ENCODE data around the gene USP37. TPM values are rescaled to one million over a fixed set of nuclear protein-coding genes. Genes with fewer than 3 reads are reported as not detected.

USP37 gene
- total RNA-seq, 1 experiment from 2014 or later: 23.5 TPM

DNA sequence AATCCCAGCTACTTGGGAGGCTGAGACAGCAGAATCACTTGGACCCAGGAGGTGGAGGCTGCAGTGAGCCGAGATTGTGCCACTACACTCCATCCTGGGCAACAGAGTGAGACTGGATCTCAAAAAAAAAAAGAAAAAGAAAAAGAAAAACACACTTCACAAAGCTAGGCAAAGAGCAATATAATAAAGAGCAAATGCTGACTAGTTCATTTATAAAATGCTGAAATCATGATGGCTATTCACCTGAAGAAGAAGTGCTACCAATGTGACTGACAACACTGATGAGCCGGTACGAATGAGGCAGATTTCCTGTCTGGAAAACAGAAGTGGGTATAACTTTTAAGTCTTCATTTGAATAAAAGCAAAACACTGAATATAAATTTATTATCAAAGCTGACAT lies 111.3 kb downstream of the USP37 start:
- Histone ChIP-seq H4K20me1 (ENCODE audit: insufficient read depth) (no peaks in the 10 kb centered on the region), H3K4me2 (ENCODE audit: low read length) (no peak overlapping the region), H3K36me3 (ENCODE audit: control insufficient read depth in 1 of 2, insufficient read depth in 2 of 2, low read length in 2 of 2) (peaks cover 23% of the 10 kb centered on the region in 2 experiments), H3K4me3 (replicated peaks in 1 of 2; ENCODE audit: low read depth in 1 of 2, low read length in 2 of 2) (no peak overlapping the region), H3K9ac (ENCODE audit: low read length) (no peak overlapping the region), H2AFZ (ENCODE audit: low read depth, low read length, poor library complexity, severe bottlenecking) (no peak overlapping the region), H3K27me3 (ENCODE audit: insufficient read depth, low read length) (no peaks in the 10 kb centered on the region), H3K9me3 (ENCODE audit: control insufficient read depth in 1 of 2, insufficient read depth in 1 of 2, low read depth in 1 of 2, low read length in 2 of 2) (no peaks in the 10 kb centered on the region), H3K9me2 (ENCODE audit: insufficient read depth) (no peaks in the 10 kb centered on the region), H3K27ac (ENCODE audit: low read depth, low read length) (no peak overlapping the region), H3K79me2 (ENCODE audit: insufficient read depth, low read length) (no peaks in the 10 kb centered on the region), H3K4me1 (ENCODE audit: control insufficient read depth in 1 of 2, insufficient read depth in 2 of 2, low read length in 2 of 2) (no peaks in the 10 kb centered on the region)
- no TSS peak for BruUV-seq (replicated peaks)
- intact Hi-C loops (cut with micrococcal nuclease): no loop called here
- ChIA-PET POLR2A (no interaction called here), RAD21 (ENCODE audit: low non-redundant PET in 1 of 2, low total read pairs in 2 of 2, uncharacterized antibody in 2 of 2, unreplicated experiment in 2 of 2) (no interaction called here), CTCF (interaction anchor here (1.7 kb wide), 1 partner anchor 9 kb away, joined by 8 read pairs; no protein-coding TSS in a partner anchor)
- no peak for ATAC-seq
- TF ChIP-seq SP1 (IDR thresholded peaks at IDR 0.05; ENCODE audit: low read depth) (no peak), RAD21 (IDR thresholded peaks at IDR 0.05; ENCODE audit: low read depth) (no peak), CBX3 (IDR thresholded peaks at IDR 0.05; ENCODE audit: low read depth) (no peak), FOSL1 (IDR thresholded peaks at IDR 0.05; ENCODE audit: low read depth) (no peak), YY1 (IDR thresholded peaks at IDR 0.05; ENCODE audit: extremely low read depth, insufficient replicate concordance, low read depth, low read length) (no peak), EGR1 (IDR thresholded peaks at IDR 0.05; ENCODE audit: low read depth) (no peak), POLR2AphosphoS5 (IDR thresholded peaks at IDR 0.05; ENCODE audit: low read depth, low read length) (no peak), SRF (IDR thresholded peaks at IDR 0.05; ENCODE audit: low read depth) (no peak), POLR2A (IDR thresholded peaks at IDR 0.05; ENCODE audit: borderline replicate concordance, extremely low read depth, insufficient read depth, insufficient read length) (no peak), ZFX (IDR thresholded peaks at IDR 0.05) (no peak), CEBPB (IDR thresholded peaks at IDR 0.05; ENCODE audit: low read depth) (no peak), EZH2phosphoT487 (IDR thresholded peaks at IDR 0.05; ENCODE audit: borderline replicate concordance) (no peak), SIN3A (IDR thresholded peaks at IDR 0.05; ENCODE audit: low read depth) (no peak)
- TF ChIP-seq, protein P1, sequence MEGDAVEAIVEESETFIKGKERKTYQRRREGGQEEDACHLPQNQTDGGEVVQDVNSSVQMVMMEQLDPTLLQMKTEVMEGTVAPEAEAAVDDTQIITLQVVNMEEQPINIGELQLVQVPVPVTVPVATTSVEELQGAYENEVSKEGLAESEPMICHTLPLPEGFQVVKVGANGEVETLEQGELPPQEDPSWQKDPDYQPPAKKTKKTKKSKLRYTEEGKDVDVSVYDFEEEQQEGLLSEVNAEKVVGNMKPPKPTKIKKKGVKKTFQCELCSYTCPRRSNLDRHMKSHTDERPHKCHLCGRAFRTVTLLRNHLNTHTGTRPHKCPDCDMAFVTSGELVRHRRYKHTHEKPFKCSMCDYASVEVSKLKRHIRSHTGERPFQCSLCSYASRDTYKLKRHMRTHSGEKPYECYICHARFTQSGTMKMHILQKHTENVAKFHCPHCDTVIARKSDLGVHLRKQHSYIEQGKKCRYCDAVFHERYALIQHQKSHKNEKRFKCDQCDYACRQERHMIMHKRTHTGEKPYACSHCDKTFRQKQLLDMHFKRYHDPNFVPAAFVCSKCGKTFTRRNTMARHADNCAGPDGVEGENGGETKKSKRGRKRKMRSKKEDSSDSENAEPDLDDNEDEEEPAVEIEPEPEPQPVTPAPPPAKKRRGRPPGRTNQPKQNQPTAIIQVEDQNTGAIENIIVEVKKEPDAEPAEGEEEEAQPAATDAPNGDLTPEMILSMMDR (IDR thresholded peaks at IDR 0.05 in 2 of 3, conservative IDR thresholded peaks at IDR 0.05 in 1 of 3; ENCODE audit: borderline replicate concordance in 1 of 3, insufficient read depth in 1 of 3, low read depth in 2 of 3, low read length in 2 of 3): no peak
- TF ChIP-seq, protein P2, sequence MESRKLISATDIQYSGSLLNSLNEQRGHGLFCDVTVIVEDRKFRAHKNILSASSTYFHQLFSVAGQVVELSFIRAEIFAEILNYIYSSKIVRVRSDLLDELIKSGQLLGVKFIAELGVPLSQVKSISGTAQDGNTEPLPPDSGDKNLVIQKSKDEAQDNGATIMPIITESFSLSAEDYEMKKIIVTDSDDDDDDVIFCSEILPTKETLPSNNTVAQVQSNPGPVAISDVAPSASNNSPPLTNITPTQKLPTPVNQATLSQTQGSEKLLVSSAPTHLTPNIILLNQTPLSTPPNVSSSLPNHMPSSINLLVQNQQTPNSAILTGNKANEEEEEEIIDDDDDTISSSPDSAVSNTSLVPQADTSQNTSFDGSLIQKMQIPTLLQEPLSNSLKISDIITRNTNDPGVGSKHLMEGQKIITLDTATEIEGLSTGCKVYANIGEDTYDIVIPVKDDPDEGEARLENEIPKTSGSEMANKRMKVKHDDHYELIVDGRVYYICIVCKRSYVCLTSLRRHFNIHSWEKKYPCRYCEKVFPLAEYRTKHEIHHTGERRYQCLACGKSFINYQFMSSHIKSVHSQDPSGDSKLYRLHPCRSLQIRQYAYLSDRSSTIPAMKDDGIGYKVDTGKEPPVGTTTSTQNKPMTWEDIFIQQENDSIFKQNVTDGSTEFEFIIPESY (IDR thresholded peaks at IDR 0.05; ENCODE audit: extremely low read depth, insufficient replicate concordance, low read length): no peak
- TF ChIP-seq, protein P3, sequence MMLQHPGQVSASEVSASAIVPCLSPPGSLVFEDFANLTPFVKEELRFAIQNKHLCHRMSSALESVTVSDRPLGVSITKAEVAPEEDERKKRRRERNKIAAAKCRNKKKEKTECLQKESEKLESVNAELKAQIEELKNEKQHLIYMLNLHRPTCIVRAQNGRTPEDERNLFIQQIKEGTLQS (IDR thresholded peaks at IDR 0.05): no peak
- TF ChIP-seq, protein P4, sequence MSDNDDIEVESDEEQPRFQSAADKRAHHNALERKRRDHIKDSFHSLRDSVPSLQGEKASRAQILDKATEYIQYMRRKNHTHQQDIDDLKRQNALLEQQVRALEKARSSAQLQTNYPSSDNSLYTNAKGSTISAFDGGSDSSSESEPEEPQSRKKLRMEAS (IDR thresholded peaks at IDR 0.05): no peak
- no peak for DNase-seq (ENCODE audit: low read depth, low spot score)

All from HCT116 (cell line).